ENCODE data around the gene TFDP1.

Gene TFDP1
- total RNA-seq, result 31.8 to 109 (median 60.7) reads per million in 17 experiments

GRCh38 chr13:113584205-113584869 lies at the start of gene TFDP1:
TFDP1 (plus strand) TSS chr13:113584753; CDS start chr13:113585838, 1,085 bp downstream.
- peak; percentile 85 to 94 (median 90) for DNase-seq

GRCh38 chr13:113535381-113535781 lies 49.2 kb upstream of the TFDP1 start:
- DNase-seq, result no peak

DNA sequence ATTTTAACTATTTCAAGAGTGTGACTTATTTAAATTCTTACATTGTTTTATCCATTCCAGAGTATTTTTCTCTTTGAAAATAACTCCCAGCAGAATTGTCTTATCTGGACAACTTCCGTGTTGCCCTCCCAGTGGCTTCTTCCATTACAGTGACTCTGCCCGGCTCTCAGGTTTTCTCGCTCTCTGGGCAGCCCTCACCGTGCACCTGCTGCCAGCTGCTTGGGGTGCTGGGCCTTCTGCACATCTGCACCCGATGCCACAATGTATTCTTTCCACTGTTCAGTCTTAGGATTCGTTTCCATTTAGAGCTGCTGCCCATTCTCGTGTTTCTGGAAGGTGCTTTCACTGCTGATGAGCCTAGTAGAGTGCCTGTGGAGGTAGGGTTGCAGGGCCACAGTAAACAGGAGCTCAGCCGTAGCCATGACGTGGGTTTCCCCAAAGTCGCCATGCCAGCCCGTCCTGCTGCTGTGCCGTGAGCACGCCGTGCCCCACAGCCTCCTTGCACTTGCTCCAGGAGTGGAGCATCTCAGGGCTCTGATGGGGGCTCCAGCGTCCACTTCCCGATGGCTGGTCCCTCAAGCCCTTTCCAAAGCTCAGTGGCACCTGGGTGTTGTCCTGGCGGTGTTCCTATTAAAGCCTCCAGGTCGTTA lies 48.0 kb upstream of the TFDP1 start:
- DNase-seq, result no peak

DNA sequence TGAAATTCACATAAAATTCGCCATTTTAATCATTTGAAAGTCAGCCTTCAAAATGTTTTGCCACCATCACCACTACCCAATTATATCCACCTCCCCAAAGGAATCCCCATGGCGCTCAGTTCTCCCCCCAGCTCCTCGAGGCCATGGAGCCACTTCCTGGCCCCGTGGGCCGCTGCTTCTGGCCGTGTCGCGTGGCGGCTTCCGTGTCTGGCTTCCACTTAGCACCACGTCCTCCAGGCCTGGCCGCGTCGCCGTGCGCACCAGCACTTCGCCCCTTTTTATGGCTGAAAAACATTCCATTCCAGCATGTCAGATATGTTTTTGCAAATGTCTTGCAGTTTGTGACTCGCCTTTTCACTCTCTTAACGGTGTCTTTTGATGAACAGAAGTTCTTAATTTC lies 47.3 kb upstream of the TFDP1 start:
- no peak for DNase-seq

DNA sequence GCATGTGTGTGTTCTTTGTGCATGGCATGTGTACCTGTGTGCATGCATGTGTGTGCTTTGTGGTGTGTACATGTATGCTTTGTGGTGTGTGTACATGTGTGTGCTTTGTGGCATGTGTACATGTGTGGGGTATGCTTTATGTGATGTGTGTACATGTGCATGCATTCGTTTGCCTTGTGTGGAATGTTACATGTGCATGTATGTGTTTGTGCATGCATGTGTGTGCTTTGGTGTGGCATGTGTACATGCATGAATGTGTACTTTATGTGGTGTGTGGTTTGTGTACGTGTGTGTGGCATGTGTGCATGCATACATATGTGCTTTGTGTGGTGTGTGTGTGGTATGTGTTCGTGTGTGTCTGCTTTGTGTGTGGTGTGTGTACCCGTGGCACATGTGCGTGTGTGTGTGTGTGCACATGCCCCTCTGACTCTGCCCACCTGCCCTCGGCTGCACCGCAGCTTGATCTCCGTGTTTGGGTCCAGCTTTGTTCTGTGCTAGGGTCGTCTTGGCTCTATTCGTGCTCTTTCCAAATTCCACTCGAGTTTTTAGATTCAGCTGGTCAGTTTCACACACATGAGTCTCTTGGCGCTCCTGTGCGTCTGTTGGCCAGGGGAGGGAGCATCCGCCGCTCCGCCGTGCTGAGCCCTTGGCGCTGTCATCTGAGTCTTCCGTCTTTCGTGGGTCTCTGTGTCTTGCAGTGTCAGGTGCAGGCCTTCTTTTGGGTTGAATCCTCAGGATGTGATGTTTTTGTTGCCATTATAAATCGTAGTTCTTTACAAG lies 46.5 kb upstream of the TFDP1 start:
- DNase-seq, result no peak

DNA sequence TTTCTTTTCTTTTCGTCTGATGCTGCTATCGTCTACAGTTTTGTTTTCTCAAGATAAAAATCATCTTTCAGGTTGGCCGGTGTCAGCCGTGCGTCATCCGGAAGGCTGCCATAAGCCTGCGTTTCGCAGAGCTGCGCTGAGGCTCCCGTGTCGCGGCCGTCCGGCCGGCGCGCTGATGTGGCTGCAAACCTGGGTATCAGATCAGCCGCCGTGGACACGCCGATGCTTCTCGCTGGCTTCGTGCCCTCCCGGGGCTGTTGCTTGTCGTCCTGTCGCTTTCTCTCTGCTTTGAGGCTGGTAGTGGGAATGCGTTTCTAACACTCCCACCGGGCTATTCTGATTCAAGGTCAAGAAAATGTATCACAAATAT lies 45.9 kb upstream of the TFDP1 start:
- no peak for DNase-seq

DNA sequence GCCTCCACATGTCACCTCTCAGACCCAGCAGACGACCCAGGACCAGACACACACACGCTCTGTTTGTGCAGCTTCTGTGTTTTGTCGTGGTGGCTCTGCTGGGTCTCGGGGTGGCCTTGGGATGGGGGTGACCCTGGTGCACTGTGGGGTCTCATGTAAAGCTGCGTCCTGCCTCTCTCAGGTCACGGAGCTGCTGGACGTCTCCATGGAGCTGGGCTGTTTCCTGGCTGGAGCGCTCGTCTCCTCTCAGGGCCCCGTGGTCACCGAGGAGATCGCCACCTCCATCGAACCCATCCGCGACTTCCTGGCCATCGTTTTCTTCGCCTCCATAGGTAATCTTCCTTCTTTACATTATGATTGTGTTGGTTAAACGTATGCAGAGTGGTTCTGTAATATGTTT lies 45.4 kb upstream of the TFDP1 start:
- DNase-seq, result no peak

GRCh38 chr13:113539822-113540221 lies 44.7 kb upstream of the TFDP1 start:
- DNase-seq, result no peak

- no peak for DNase-seq
Observed at GRCh38 chr13:113540523-113540922, 44.0 kb upstream of the TFDP1 start.

DNA sequence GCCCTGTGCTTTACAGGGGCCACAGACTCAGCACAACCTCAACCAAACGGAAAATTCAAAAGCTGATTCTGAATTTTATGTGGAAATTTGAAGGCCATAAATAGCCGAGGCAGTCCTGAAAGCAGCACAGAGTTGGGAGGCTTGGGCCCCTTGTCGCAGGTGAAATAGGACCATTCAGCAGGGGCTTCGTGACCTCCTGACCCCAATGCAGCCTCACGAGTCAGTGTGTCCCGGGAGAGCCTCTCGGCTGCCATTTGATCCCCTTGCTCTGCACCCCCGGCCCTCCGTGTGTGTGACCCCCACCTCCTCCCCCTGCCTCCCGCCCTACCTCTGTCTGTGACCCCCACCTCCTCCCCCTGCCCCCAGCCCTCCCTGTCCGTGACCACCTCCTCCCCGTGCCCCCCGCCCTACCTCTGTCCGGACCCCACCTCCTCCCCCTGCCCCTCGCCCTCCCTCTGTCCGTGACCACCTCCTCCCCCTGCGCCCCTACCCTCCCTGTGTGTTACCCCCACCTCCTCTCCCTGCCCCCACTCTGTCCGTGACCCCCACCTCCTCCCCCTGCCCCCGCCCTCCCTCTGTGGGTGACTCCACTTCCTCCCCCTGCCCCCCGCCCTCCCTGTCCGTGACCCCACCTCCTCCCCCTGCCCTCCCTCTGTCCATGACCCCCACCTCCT lies 41.7 kb upstream of the TFDP1 start:
- no peak for DNase-seq

DNA sequence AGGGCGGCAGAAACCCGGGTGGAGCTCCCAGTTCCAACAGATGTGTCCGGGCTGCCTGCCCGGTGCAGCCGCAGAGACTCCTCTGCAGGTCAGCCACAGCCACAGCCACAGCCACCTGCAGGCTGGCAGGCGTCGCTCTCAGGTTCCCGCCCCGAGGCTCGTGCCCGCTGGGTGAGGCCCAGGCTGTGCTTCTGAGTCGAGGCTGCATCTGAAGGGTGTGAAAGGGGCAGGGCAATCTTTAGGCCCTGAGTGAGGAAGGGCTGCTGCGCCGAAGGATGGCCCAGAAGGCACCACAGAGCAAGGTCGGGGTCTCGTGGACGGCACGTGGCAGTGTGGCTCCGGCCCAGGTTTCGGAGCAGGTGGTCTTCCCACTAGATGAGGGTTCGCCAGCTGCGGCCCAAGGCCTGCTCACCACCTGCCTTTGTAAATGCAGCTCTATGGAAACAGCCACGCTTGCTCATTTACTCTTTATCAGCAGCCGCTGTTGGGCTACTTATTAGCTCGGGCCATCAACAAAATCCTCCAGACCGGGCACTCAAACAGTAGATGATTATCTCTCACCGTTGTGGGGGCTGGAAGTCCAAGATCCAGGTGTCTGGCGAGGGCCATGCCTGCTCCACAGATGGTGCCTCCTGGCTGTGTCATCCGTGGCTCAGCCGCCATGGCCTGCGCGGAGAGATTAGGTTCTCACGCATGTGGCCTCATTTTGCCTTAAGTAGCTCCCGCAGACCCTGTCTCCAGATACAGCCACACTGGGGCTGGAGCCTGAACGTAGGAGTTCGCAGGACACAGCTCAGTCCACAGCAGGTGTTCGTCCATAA lies 40.3 kb upstream of the TFDP1 start:
- DNase-seq, result no peak

DNA sequence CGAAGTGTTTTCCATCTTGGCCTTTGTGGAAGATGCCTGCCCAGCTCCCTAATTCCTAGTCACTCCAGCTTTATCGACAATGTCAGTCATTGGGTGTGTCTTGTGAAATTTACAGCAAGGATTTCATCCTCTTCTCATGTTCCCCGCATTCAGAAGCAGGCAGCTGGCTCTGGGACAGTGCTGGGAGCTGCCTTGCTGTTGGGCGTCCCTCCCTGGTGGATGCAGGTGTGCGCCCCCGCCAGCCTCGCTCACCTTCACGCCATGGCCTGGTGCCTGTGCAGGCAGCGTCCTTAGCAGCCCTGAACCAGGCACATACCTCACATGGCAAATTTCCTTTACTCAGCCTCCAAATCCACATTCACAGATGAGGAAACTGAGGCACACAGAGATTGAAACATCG lies 39.7 kb upstream of the TFDP1 start:
- DNase-seq, result no peak

DNA sequence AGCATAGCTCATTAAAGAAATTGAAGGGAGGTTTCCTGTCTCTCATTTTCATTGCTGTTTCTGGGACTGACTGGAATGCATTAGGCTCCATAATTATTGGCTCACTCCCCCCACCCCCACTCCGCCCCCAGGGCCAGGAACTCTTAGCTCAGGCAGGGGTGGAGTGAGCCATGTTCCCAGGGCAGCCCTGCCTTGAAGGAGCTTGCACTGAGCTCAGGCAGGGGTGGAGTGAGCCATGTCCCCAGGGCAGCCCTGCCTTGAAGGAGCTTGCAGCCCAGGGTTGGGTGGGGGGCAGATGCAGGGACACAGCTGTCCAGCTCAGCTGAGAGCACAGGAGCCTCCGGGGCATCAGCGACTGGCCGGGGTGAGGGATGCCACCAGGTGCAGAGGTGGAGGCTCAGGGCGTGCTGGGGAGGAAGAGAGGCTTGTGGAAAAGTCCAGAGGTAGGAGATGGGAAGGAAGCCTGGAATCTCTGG lies 39.1 kb upstream of the TFDP1 start:
- peak in 1 of 4 experiments; percentile 11 for DNase-seq

DNA sequence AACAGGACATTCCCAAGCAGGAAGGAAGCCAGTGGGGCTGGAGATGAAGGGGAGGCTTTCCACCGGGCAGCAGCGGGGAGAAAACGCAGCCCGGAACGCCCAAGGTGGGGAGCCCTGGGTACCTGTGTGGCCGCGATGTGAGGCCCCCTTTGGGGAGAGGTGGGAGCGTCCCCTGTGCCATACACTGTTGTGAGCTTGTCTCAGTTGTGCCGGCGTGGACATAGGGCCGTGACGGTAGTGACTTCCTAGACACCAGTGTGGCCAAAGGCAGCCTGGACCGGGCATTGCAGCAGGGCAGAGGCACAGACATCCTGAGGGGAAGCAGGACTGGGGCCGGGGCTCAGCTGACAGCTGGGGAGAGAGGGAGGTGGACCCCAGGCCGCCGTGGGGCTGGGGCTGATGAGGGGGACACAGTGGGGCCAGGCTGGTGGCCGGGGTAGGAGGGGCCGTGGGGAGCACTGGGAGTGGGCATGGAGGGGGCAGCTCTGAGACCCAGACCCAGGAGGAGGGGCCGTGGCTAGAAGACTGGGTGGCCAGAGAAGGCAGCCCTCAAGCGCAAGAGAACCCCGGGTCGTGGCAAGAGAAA lies 38.5 kb upstream of the TFDP1 start:
- DNase-seq, result no peak

- DNase-seq, result no peak
Observed at GRCh38 chr13:113546571-113547237, 37.8 kb upstream of the TFDP1 start.

DNA sequence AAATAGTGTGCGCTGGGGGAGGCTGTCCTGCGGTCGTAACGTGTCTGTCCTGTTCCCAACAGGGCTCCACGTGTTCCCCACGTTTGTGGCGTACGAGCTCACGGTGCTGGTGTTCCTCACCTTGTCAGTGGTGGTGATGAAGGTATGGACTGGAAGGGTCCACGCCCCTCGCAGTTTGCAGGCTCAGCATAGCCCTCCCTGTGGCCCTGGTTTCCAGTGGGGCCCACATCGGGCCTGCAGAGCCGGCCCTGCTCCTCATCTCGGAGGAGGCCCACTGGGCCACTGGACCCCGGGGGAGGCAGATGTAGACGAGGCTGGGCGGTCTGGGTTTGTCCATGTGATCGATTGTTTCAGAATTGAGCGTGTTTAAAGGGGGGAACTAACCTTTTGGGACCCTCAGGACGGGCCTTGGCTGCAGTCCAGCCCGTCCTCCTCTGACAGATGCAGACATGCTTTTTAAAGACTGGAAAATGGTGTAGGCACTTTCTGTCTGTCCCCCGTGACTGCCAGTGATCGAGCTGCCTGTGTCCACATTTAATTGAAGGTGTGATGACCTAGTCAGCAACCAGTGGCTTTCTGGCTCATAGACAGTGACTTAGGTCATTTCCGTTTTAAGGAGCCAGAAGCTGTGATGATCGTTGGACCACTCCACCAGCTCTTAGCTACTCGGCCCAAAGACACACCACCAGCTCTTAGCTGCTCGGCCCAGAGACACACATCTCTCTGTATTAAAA lies 37.1 kb upstream of the TFDP1 start:
- DNase-seq, result no peak

GRCh38 chr13:113548171-113548641 lies 36.3 kb upstream of the TFDP1 start:
- DNase-seq, result no peak

DNA sequence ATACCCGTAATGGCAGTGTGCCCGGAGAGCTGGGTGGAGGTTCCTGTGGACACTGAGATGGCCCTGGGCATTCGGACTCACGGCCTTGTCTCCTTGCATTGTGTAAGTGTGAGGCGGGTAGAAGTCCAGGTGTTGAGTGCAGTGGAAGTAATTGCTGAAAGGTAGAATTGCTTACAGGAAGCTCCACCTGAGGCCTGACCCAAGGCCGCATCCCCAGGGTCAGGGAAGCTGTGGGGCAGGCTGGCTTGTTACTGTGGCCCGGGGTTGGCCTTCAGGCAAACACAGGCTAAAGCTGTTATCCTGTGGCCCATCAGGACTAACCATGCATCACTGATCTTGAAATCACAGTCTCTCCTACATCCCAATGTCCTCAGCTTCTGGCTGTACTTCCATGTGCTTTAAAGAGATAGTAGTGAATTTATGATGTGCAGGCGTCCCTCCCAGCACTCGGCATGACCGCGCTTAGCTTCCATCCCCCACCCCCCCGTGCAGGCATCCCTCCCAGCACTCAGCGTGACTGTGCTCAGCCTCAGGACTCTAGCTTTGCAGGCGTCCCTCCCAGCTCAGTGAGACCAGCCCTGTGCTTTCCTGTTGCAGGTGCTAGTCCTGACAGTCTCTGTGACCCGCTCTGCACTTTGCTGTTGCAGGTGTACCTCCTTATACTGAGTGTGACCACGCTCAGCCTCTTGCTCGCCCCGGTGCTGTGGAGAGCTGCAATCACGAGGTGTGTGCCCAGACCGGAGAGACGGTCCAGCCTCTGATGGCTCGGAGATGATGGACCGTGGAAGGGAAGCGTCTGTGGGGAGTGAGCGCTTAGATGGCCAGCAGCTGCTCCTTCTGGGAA lies 35.6 kb upstream of the TFDP1 start:
- DNase-seq, result no peak

GRCh38 chr13:113550453-113550852 lies 34.1 kb upstream of the TFDP1 start:
- no peak for DNase-seq
